NCI-H524 (cell line): ENCODE measurements around the gene KHNYN.
A peak's percentile ranks its signal among the peaks of the same experiment; 100 is the strongest.

Source experiments
- DNase-seq, 2 experiments: peaks; one replicate each; lab custom pipeline; 2025; lab: John Stamatoyannopoulos, UW

The KHNYN gene

GRCh38 chr14:24399999-24400718 lies 29.6 kb upstream of the KHNYN start:
- no peak for DNase-seq

GRCh38 chr14:24401810-24402702 lies 27.7 kb upstream of the KHNYN start:
- no peak for DNase-seq

DNA sequence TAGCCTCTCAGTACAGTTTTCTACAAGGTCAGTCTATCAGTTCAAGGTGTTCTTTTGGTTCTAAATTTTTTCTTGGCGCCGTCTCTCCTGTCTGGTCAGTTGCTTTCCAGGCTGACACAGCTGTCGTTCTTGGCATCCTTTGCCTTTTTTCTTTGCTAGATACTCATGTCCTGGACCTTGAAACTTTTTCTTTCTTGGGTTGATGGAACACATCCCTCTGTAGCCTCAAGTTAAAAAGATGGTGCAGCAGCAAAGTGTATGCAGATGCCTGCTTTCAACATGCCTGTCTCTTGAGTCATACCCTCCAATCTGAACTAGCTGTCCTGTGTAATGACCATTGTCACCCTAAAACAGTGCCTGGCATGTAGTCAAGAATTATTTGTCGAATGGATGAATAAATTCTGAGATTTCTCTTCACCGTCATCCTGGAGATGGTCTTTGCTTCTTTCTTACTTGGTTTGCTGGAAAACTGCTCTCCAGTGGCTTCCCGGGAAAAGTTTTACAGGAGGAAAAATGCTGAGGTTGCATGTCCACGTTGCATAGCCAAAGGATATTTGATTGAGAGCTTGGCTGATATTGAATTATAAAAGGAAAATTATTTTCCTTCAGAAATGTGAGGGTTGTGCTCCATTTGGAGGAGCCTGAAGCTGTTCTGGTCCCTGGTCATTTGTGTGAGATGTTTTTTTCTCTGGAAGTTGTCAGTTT lies 26.3 kb upstream of the KHNYN start:
- no peak for DNase-seq

- no peak for DNase-seq
Observed at GRCh38 chr14:24404814-24405213, 24.9 kb upstream of the KHNYN start.

DNA sequence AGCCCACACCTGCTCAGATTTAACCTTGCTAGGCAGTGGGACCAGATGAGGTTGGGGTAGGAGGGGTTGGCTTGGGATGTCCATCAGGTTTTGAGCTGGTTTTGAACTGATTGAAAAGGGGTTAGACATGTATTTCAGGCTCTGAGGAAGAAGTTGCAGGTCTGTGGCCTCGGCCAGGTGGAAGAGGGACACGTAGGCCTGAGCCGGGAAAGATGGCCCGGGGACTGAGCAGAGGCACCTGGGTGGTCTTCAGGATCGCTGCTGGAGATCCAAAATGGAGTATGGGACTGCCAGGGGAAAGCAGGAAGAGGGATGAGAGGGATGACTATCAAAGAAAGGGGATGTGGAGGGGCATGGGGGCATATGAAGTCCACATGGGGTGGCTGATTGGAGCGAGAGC lies 23.3 kb upstream of the KHNYN start:
- no peak for DNase-seq

DNA sequence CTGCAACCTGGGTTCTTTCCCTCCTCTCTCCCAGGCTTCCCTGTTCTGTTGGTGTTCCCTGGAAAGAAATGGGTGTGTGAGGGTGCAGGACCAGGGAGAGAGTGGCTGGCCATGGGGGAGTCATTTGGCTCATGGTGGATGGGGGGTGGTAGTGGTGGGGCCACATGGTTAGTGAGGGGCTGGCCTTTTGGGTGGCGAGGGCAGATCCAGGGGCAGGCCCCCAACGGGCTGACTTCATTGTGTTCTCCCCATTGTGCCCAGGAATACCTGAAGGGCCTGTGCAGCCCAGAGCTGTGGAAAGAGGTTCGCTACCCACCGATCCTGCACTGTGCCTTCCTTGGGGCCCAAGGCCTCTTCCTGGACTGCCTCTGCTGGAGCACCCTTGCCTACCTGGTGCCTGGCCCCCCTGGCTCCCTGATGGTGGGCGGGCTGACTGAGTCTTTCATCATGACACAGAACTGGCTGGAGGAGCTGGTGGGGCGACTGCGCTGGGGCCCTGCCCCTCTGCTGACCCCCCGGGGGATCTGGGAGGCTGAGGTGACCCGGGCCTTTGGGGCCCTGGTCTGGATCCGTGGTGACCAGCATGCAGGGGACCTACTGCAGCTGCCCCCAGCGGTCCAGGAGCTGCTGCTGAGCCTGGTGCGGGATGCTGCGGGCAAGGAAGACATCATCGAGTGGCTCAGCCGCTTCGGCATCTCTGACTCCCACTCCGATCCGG lies 22.0 kb upstream of the KHNYN start:
- no peak for DNase-seq

DNA sequence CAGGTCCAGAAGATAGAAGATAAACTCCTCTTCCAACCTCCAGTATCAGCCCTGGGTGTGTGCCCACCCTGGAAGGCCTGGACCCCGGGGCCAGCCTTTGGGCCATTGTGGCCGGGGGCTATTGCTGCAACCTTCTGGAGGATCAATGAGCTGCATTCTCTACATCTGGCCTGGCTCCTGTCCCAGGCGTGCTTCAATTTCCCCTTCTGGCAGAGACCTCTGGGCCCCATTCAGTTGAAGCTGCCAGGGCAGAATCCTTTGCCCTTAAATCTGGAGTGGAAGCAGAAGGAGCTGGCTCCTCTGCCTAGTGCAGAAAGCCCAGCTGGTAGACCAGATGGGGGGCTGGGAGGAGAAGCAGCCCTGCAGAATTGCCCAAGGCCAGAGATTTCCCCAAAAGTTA lies 21.0 kb upstream of the KHNYN start:
- peak; percentile 97 to 98 for DNase-seq

GRCh38 chr14:24409192-24409591 lies 20.6 kb upstream of the KHNYN start:
- peak; percentile 65 to 91 for DNase-seq

GRCh38 chr14:24409956-24410355 lies 19.8 kb upstream of the KHNYN start:
- DNase-seq: no peak

- peak; percentile 42 to 77 for DNase-seq
Observed at GRCh38 chr14:24411443-24412389, 18.0 kb upstream of the KHNYN start.

GRCh38 chr14:24414077-24414476 lies 15.7 kb upstream of the KHNYN start:
- DNase-seq: no peak

GRCh38 chr14:24414732-24415420 lies 14.9 kb upstream of the KHNYN start:
- no peak for DNase-seq

DNA sequence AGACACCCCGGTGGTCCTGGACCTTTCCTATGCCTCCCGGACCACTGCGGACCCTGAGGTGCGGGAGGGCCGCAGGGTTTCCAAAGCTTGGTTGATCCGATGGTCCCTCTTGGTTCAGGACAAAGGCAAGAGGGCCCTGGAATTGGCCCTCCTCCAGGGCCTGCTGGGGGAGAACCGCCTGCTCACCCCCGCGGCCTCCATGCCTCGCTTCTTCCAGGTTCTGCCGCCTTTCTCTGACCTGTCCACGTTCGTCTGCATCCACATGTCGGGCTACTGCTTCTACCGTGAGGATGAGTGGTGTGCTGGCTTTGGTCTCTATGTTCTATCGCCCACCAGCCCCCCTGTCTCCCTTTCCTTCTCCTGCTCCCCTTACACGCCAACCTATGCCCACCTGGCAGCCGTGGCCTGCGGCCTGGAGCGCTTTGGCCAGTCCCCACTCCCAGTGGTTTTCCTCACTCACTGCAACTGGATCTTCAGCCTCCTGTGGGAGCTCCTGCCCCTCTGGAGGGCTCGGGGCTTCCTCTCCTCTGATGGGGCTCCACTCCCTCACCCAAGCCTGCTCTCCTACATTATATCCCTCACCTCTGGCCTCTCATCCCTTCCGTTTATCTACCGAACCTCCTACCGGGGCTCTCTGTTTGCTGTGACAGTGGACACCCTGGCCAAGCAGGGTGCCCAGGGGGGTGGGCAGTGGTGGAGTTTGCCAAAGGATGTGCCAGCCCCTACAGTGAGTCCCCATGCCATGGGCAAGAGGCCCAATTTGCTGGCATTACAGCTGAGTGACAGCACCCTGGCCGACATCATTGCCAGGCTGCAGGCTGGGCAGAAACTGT lies 14.1 kb upstream of the KHNYN start:
- no peak for DNase-seq

- DNase-seq: no peak
Observed at GRCh38 chr14:24416254-24416931, 13.4 kb upstream of the KHNYN start.

DNA sequence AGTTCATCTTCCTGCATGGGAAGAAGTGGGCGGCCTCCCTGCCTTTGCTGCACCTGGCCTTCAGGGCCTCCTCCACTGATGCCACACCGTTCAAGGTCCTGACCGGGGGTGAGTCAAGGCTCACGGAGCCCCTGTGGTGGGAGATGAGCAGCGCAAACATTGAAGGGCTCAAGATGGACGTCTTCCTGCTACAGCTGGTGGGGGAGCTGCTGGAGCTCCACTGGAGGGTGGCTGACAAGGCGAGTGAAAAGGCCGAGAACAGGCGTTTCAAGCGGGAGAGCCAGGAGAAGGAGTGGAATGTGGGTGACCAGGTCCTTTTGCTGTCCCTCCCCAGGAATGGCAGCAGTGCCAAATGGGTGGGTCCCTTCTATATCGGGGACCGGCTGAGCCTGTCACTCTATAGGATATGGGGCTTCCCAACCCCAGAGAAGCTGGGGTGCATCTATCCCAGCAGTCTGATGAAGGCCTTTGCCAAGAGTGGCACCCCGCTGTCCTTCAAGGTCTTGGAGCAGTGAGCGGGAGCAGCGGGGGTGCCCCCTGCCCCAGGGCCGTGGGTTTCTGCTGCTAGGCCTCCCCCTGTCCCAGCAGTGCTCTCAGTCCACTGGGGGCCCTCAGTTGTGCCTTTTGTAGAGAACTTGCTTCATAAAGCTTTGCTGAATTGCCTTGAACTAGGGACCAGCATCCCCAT lies 12.7 kb upstream of the KHNYN start:
- DNase-seq: no peak

- no peak for DNase-seq
Observed at GRCh38 chr14:24417832-24418491, 11.8 kb upstream of the KHNYN start.

DNA sequence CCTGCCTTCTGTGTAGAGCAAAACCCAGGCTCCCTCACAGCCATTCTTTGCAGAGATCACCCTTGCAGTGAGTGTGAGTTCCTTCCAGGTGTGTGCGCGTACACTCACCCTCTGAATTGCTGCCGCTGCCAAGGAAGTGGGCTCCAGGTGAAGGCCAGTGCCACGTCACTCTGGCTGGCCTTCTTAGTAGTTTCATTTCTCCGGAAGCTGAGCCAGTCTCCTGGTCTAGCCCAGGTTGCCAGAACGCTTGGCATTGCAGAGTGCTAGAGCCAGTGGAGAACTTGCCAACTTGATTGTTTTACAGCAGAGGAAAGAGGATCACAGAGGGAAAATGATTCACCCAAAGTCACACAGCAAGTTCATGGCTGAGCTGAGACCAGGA lies 11.3 kb upstream of the KHNYN start:
- DNase-seq: no peak

DNA sequence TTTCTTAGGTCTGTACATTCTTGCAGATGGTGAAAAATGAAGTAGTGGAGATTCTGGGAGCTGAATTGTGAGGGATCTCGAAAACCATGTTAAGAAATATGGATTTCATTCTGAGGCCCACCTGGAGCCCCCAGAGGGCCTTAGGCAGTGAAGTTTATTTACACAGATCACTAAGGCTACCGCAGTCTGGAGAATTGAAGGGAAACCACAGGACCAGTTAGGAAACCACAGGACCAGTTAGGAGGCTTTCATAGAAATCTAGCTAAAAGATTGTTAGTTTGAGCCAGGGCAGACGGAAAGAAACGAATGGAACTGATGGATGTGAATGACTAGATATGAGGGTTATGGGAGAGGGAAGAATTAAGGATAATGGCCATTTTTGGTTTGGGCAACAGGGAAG lies 7.5 kb upstream of the KHNYN start:
- no peak for DNase-seq
